HepG2 (cell line): ENCODE data around the gene KLF3.

ENCODE experiments used
- CBX1 ChIP-seq: IDR thresholded peaks from one replicate; pipeline ENCODE4 v1.6.1; 2016; ENCODE audit warnings: antibody characterized with exemption, low read depth
- HCFC1 ChIP-seq: fragments of 150-350 bp; IDR thresholded peaks from 2 replicates; pipeline ENCODE4 v1.6.1; 2014; ENCODE audit warnings: low read depth, low read length
- IKZF1 ChIP-seq: fragments of 450-650 bp; IDR thresholded peaks from 2 replicates; pipeline ENCODE4 v1.7.1; 2016
- NR2F2 ChIP-seq: IDR thresholded peaks from 2 replicates; pipeline ENCODE4 v1.6.1; 2012; ENCODE audit warnings: low read depth, inconsistent platforms, borderline replicate concordance
- POLR2A ChIP-seq, 2 experiments: IDR thresholded peaks; 2 replicates each; pipeline ENCODE4 v1.6.1; 2011; ENCODE audit warnings: low read depth in 2 of 2, low read length in 2 of 2, mild to moderate bottlenecking in 1 of 2, moderate library complexity in 1 of 2; ENCODE audit not compliant: insufficient read depth in 1 of 2
- POLR2AphosphoS5 ChIP-seq: IDR thresholded peaks from 2 replicates; pipeline ENCODE4 v1.6.1; 2012; ENCODE audit warnings: low read depth, low read length
- SRF ChIP-seq: IDR thresholded peaks from 2 replicates; pipeline ENCODE4 v1.6.1; 2011; ENCODE audit warnings: mild to moderate bottlenecking, low read depth, low read length, moderate library complexity
- TGIF2 ChIP-seq: IDR thresholded peaks from 2 replicates; pipeline ENCODE4 v1.6.1; 2016; ENCODE audit warnings: control low read depth, missing compliant biosample characterization
- ZEB1 ChIP-seq: IDR thresholded peaks from 2 replicates; pipeline ENCODE4 v1.6.1; 2012; ENCODE audit warnings: mild to moderate bottlenecking, low read depth, inconsistent platforms; ENCODE audit not compliant: insufficient replicate concordance
- ZNF572 ChIP-seq: sonication (generic); formaldehyde crosslinking; IDR thresholded peaks from 2 replicates; pipeline ENCODE4 v1.5.1; 2020; ENCODE audit warnings: mild to moderate bottlenecking, missing genetic modification reagents
- TF ChIP-seq, protein P1 (sequence below): sonication (generic); formaldehyde crosslinking; IDR thresholded peaks from 2 replicates; pipeline ENCODE4 v1.4.0; 2020; ENCODE audit warnings: missing genetic modification reagents
- TF ChIP-seq, protein P2 (sequence below): sonication (generic); formaldehyde crosslinking; IDR thresholded peaks from 2 replicates; pipeline ENCODE4 v1.5.0; 2020; ENCODE audit warnings: mild to moderate bottlenecking, missing genetic modification reagents, moderate library complexity
- TF ChIP-seq, protein P3 (sequence below), 2 experiments: IDR thresholded peaks; 2 replicates each; pipeline ENCODE4 v1.6.1; 2011 to 2012; ENCODE audit warnings: low read length in 2 of 2, borderline replicate concordance in 1 of 2, low read depth in 1 of 2, mild to moderate bottlenecking in 1 of 2, moderate library complexity in 1 of 2

DNA sequence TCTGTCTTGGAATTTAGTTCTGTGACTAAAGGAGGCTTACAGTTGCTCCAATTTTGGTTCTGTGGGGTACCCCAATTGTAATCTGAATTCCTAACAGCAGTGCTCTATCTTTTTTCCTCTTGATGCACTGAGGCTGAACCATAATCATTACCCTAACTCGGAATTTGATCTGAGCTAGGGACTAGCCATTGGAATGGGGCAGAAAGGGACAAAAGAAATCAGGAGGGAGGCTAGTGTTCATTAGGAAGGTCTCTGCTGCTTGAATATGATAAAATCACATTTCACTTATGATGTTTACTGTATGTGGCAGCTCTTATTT is 2.7 kb downstream of the KLF3 start:
- TF ChIP-seq, protein P1, sequence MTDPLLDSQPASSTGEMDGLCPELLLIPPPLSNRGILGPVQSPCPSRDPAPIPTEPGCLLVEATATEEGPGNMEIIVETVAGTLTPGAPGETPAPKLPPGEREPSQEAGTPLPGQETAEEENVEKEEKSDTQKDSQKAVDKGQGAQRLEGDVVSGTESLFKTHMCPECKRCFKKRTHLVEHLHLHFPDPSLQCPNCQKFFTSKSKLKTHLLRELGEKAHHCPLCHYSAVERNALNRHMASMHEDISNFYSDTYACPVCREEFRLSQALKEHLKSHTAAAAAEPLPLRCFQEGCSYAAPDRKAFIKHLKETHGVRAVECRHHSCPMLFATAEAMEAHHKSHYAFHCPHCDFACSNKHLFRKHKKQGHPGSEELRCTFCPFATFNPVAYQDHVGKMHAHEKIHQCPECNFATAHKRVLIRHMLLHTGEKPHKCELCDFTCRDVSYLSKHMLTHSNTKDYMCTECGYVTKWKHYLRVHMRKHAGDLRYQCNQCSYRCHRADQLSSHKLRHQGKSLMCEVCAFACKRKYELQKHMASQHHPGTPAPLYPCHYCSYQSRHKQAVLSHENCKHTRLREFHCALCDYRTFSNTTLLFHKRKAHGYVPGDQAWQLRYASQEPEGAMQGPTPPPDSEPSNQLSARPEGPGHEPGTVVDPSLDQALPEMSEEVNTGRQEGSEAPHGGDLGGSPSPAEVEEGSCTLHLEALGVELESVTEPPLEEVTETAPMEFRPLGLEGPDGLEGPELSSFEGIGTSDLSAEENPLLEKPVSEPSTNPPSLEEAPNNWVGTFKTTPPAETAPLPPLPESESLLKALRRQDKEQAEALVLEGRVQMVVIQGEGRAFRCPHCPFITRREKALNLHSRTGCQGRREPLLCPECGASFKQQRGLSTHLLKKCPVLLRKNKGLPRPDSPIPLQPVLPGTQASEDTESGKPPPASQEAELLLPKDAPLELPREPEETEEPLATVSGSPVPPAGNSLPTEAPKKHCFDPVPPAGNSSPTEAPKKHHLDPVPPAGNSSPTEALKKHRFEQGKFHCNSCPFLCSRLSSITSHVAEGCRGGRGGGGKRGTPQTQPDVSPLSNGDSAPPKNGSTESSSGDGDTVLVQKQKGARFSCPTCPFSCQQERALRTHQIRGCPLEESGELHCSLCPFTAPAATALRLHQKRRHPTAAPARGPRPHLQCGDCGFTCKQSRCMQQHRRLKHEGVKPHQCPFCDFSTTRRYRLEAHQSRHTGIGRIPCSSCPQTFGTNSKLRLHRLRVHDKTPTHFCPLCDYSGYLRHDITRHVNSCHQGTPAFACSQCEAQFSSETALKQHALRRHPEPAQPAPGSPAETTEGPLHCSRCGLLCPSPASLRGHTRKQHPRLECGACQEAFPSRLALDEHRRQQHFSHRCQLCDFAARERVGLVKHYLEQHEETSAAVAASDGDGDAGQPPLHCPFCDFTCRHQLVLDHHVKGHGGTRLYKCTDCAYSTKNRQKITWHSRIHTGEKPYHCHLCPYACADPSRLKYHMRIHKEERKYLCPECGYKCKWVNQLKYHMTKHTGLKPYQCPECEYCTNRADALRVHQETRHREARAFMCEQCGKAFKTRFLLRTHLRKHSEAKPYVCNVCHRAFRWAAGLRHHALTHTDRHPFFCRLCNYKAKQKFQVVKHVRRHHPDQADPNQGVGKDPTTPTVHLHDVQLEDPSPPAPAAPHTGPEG (CRISPR knock-in tag): no peak
- TF ChIP-seq TGIF2 (CRISPR knock-in tag) (no peak), CBX1 (no peak), SRF (no peak), NR2F2 (no peak), IKZF1 (no peak), HCFC1 (no peak), ZNF572 (CRISPR knock-in tag) (no peak), ZEB1 (no peak), POLR2AphosphoS5 (no peak), POLR2A (IDR thresholded peaks at IDR 0.05; ENCODE audit: insufficient read depth in 1 of 2, low read depth in 2 of 2, low read length in 2 of 2) (no peak)
- TF ChIP-seq, protein P2, sequence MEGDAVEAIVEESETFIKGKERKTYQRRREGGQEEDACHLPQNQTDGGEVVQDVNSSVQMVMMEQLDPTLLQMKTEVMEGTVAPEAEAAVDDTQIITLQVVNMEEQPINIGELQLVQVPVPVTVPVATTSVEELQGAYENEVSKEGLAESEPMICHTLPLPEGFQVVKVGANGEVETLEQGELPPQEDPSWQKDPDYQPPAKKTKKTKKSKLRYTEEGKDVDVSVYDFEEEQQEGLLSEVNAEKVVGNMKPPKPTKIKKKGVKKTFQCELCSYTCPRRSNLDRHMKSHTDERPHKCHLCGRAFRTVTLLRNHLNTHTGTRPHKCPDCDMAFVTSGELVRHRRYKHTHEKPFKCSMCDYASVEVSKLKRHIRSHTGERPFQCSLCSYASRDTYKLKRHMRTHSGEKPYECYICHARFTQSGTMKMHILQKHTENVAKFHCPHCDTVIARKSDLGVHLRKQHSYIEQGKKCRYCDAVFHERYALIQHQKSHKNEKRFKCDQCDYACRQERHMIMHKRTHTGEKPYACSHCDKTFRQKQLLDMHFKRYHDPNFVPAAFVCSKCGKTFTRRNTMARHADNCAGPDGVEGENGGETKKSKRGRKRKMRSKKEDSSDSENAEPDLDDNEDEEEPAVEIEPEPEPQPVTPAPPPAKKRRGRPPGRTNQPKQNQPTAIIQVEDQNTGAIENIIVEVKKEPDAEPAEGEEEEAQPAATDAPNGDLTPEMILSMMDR (CRISPR knock-in tag): no peak
- TF ChIP-seq, protein P3, sequence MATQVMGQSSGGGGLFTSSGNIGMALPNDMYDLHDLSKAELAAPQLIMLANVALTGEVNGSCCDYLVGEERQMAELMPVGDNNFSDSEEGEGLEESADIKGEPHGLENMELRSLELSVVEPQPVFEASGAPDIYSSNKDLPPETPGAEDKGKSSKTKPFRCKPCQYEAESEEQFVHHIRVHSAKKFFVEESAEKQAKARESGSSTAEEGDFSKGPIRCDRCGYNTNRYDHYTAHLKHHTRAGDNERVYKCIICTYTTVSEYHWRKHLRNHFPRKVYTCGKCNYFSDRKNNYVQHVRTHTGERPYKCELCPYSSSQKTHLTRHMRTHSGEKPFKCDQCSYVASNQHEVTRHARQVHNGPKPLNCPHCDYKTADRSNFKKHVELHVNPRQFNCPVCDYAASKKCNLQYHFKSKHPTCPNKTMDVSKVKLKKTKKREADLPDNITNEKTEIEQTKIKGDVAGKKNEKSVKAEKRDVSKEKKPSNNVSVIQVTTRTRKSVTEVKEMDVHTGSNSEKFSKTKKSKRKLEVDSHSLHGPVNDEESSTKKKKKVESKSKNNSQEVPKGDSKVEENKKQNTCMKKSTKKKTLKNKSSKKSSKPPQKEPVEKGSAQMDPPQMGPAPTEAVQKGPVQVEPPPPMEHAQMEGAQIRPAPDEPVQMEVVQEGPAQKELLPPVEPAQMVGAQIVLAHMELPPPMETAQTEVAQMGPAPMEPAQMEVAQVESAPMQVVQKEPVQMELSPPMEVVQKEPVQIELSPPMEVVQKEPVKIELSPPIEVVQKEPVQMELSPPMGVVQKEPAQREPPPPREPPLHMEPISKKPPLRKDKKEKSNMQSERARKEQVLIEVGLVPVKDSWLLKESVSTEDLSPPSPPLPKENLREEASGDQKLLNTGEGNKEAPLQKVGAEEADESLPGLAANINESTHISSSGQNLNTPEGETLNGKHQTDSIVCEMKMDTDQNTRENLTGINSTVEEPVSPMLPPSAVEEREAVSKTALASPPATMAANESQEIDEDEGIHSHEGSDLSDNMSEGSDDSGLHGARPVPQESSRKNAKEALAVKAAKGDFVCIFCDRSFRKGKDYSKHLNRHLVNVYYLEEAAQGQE (IDR thresholded peaks at IDR 0.05; ENCODE audit: borderline replicate concordance in 1 of 2, low read depth in 1 of 2, low read length in 2 of 2): no peak
